Tibial nerve (tissue), 4 donors: ENCODE measurements around the gene SLIT1. TPM values are rescaled to one million over a fixed set of nuclear protein-coding genes. Genes with fewer than 3 reads are reported as not detected.
"Not testable (repeated sequence)": the region's sequence is repeated elsewhere in the genome, so short reads cannot be mapped to it uniquely, and the experiment has no call there.

Source experiments
- DNase-seq, 2 donors: peaks; one replicate each; pipeline ENCODE4 v3.0.0-alpha.2; 2019; ENCODE audit warnings: low spot score in 2 of 2
- H3K27ac ChIP-seq, 4 donors: fragments of 200-600 bp; sonication (generic) in 3 of 4; one replicate each; pipeline ENCODE4 v1.5.1; 2017 to 2019; ENCODE audit warnings: mild to moderate bottlenecking in 1 of 4
- H3K27me3 ChIP-seq, 2 donors: fragments of 200-600 bp; sonication (generic) in 1 of 2; one replicate each; pipeline versions ENCODE4 v1.5.1 to v1.6.0; 2017 to 2019
- H3K36me3 ChIP-seq, 3 donors: fragments of 200-600 bp; sonication (generic); one replicate each; pipeline ENCODE4 v1.5.1; 2018 to 2019
- H3K4me1 ChIP-seq, 4 donors: fragments of 200-600 bp; sonication (generic) in 3 of 4; one replicate each; pipeline ENCODE4 v1.5.1; 2017 to 2019
- H3K4me3 ChIP-seq, 4 donors: fragments of 200-600 bp; sonication (generic) in 3 of 4; one replicate each; pipeline ENCODE4 v1.5.1; 2017 to 2019; ENCODE audit warnings: mild to moderate bottlenecking in 1 of 4, moderate library complexity in 1 of 4
- H3K9me3 ChIP-seq, 4 donors: fragments of 200-600 bp; sonication (generic) in 3 of 4; one replicate each; pipeline ENCODE4 v1.5.1; 2017 to 2019
- EP300 ChIP-seq, 2 donors: sonication (generic); formaldehyde crosslinking; IDR thresholded peaks; one replicate each; pipeline ENCODE4 v1.6.1; 2017; ENCODE audit warnings: antibody characterized with exemption in 2 of 2, mild to moderate bottlenecking in 1 of 2
- POLR2A ChIP-seq, 2 donors: fragments of 450-650 bp; IDR thresholded peaks; one replicate each; pipeline ENCODE4 v1.6.1; 2017; ENCODE audit warnings: antibody characterized with exemption in 2 of 2, mild to moderate bottlenecking in 2 of 2, moderate library complexity in 2 of 2
- WGBS, 2 donors: methylation state at CpG; one replicate each; pipeline ENCODE4 v1.1.5; 2018; 5-methylcytosine and 5-hydroxymethylcytosine counted together
- total RNA-seq, 4 donors: library from RNA; depleted of rRNA; stranded (reverse); fragments of >200 nt; gene quantifications; one replicate each; pipeline ENCODE4 v1.1.0, GENCODE V29; 2016
- TF ChIP-seq, protein P1 (sequence below), 5 experiments: fragments of 200-600 bp in 3 of 5; fragments of 450-650 bp in 2 of 5; sonication (generic) in 3 of 5; IDR thresholded peaks; one replicate each; pipeline ENCODE4 v1.5.1; 2016 to 2019; ENCODE audit warnings: antibody characterized with exemption in 5 of 5, mild to moderate bottlenecking in 3 of 5, moderate library complexity in 2 of 5

The SLIT1 gene
- total RNA-seq, 4 donors from 2014 or later, result 0.78 to 3.1 (median 1.3) TPM

- H3K27me3 ChIP-seq, result no peaks in the 10 kb centered on the region
- 25 to 30% methylated on average over 21 to 30 of the region's 30 CpGs for WGBS, 2 donors
- H3K9me3 ChIP-seq, result no peaks in the 10 kb centered on the region
- TF ChIP-seq, protein P1, sequence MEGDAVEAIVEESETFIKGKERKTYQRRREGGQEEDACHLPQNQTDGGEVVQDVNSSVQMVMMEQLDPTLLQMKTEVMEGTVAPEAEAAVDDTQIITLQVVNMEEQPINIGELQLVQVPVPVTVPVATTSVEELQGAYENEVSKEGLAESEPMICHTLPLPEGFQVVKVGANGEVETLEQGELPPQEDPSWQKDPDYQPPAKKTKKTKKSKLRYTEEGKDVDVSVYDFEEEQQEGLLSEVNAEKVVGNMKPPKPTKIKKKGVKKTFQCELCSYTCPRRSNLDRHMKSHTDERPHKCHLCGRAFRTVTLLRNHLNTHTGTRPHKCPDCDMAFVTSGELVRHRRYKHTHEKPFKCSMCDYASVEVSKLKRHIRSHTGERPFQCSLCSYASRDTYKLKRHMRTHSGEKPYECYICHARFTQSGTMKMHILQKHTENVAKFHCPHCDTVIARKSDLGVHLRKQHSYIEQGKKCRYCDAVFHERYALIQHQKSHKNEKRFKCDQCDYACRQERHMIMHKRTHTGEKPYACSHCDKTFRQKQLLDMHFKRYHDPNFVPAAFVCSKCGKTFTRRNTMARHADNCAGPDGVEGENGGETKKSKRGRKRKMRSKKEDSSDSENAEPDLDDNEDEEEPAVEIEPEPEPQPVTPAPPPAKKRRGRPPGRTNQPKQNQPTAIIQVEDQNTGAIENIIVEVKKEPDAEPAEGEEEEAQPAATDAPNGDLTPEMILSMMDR (IDR thresholded peaks at IDR 0.05), result peak; percentile 81 to 89 (median 85)
- TF ChIP-seq EP300 (IDR thresholded peaks at IDR 0.05) (no peak), POLR2A (IDR thresholded peaks at IDR 0.05) (no peak)
- peak; percentile 65 to 83 for DNase-seq
- H3K4me3 ChIP-seq, result peak overlapping the region; percentile 27 to 49 (median 40)
- peaks cover 0 to 19% (median 3%) of the 10 kb centered on the region in 4 donors for H3K4me1 ChIP-seq
- H3K36me3 ChIP-seq, result no peaks in the 10 kb centered on the region
- peak overlapping the region in 1 of 4 donors; percentile 25 for H3K27ac ChIP-seq
These were observed 148.1 kb downstream of the SLIT1 start for GRCh38 chr10:97037365-97038361.

- Histone ChIP-seq H3K36me3 (no peaks in the 10 kb centered on the region), H3K9me3 (no peaks in the 10 kb centered on the region), H3K27ac (no peak overlapping the region), H3K4me3 (no peak overlapping the region), H3K4me1 (peaks cover 0 to 19% (median 3%) of the 10 kb centered on the region in 4 donors), H3K27me3 (no peaks in the 10 kb centered on the region)
- DNase-seq, result no peak
- 74 to 75% methylated on average over 18 of the region's 18 CpGs for WGBS, 2 donors
- TF ChIP-seq POLR2A (IDR thresholded peaks at IDR 0.05) (no peak), EP300 (IDR thresholded peaks at IDR 0.05) (no peak)
- TF ChIP-seq, protein P1 (IDR thresholded peaks at IDR 0.05), result no peak
These were observed 150.6 kb downstream of the SLIT1 start for GRCh38 chr10:97034958-97035769.

DNA sequence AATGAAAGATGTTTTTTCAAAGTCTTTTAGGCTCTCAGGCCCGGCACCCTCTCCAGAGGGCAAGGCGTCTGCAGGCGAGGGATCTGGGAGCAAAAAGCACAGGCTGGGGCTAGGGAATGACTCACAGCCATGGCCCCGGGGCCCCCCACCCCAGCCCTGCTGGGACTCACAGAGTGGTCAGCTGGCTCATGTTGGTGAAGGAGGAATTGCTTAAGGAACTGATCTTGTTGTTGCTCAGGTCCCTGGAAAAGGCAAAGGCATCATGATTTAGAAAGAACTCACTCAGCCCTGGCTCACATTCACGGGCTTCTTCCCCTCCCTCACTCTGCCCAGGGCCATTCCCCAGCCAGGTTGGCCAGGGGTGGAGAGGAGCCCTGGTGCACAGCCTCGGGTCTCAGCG is 151.5 kb downstream of the SLIT1 start:
- H3K4me3 ChIP-seq, result no peak overlapping the region
- no peak for TF ChIP-seq POLR2A (IDR thresholded peaks at IDR 0.05)
- TF ChIP-seq EP300 (IDR thresholded peaks at IDR 0.05), result no peak
- TF ChIP-seq, protein P1 (IDR thresholded peaks at IDR 0.05), result no peak
- peaks cover 0 to 15% (median 3%) of the 10 kb centered on the region in 4 donors for H3K4me1 ChIP-seq
- H3K36me3 ChIP-seq, result no peaks in the 10 kb centered on the region
- no peak overlapping the region for H3K27ac ChIP-seq
- H3K27me3 ChIP-seq, result no peaks in the 10 kb centered on the region
- no peaks in the 10 kb centered on the region for H3K9me3 ChIP-seq
- DNase-seq, result no peak
- WGBS, 2 donors, result 70 to 74% methylated on average over 7 of the region's 7 CpGs

- DNase-seq, H3K4me3 ChIP-seq, H3K36me3 ChIP-seq, H3K9me3 ChIP-seq, H3K27me3 ChIP-seq, H3K27ac ChIP-seq: not testable (repeated sequence)
- peaks cover 0 to 14% (median 3%) of the 10 kb centered on the region in 4 donors for H3K4me1 ChIP-seq
- WGBS, 2 donors, result 93 to 96% methylated on average over 9 of the region's 9 CpGs
These were observed 151.9 kb downstream of the SLIT1 start for GRCh38 chr10:97033841-97034240.

DNA sequence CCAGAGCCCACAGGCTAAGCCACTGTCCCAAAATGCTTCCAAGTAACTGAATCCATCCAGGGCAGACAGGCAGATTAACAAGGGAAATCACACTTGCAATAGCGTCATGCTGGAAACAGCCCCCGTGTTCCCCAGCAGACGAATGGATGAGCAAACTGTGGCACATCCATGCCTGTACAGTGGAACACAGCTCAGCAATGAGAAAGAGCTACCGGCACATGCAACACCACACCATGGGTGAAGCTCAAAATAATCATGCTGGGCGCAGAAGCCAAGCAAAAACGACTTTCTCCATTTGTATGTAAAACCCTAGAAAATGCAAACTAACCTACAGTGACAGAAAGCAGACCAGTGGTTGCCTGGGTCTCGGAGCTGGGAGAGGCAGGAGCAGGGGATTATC is 153.1 kb downstream of the SLIT1 start:
- TF ChIP-seq, protein P1 (IDR thresholded peaks at IDR 0.05), result no peak
- TF ChIP-seq POLR2A (IDR thresholded peaks at IDR 0.05) (no peak), EP300 (IDR thresholded peaks at IDR 0.05) (no peak)
- WGBS, 2 donors, result 58 to 61% methylated on average over 7 of the region's 7 CpGs
- Histone ChIP-seq H3K27ac (no peak overlapping the region), H3K9me3 (no peaks in the 10 kb centered on the region), H3K4me1 (peaks cover 0 to 6% (median 1%) of the 10 kb centered on the region in 4 donors), H3K4me3 (no peak overlapping the region), H3K36me3 (no peaks in the 10 kb centered on the region), H3K27me3 (no peaks in the 10 kb centered on the region)
- no peak for DNase-seq
